Mucosa of descending colon (tissue), 3 donors: ENCODE measurements around the gene CNTNAP4. TPM values are rescaled to one million over a fixed set of nuclear protein-coding genes. Genes with fewer than 3 reads are reported as not detected.

Experiments used
- ATAC-seq: fragments of 200-7000 bp; cut with Tn5 transposase; one replicate; pipeline ENCODE4 v1.9.1; 2020; ENCODE audit warnings: mild to moderate bottlenecking, moderate library complexity
- DNase-seq, 3 donors: peaks; one replicate each; pipeline ENCODE4 v3.0.0-alpha.2; 2020
- H3K36me3 ChIP-seq: fragments of 200-600 bp; one replicate; pipeline ENCODE4 v1.8.0; 2021; ENCODE audit warnings: low read depth, mild to moderate bottlenecking
- H3K4me1 ChIP-seq: fragments of 200-600 bp; one replicate; pipeline ENCODE4 v1.8.0; 2021; ENCODE audit warnings: low read depth, mild to moderate bottlenecking
- H3K4me3 ChIP-seq: fragments of 200-600 bp; one replicate; pipeline ENCODE4 v1.8.0; 2021; ENCODE audit warnings: mild to moderate bottlenecking
- H3K9me3 ChIP-seq: fragments of 200-600 bp; one replicate; pipeline ENCODE4 v1.8.0; 2021; ENCODE audit warnings: mild to moderate bottlenecking
- CTCF ChIP-seq: fragments of 200-600 bp; IDR thresholded peaks from one replicate; pipeline ENCODE4 v1.8.0; 2022; ENCODE audit warnings: antibody characterized with exemption, mild to moderate bottlenecking
- intact Hi-C, 2 donors: fragments of 100-400 bp; cut with DNase I in 1 of 2; cut with micrococcal nuclease in 1 of 2; formaldehyde crosslinking; loops; one replicate each; pipeline versions ENCODE4 v1.11.0 to v1.11.1; 2022; cut with DNase I, micrococcal nuclease
- total RNA-seq, 3 donors: library from RNA; stranded (reverse); fragmentation: NEBNext Ultra II Directional in 2 of 3; extraction: Animal tissue kit (Norgen Biotek cat#: 25700) in 2 of 3; gene quantifications; one replicate each; pipeline versions ENCODE4 v1.2.1 to v1.2.4, GENCODE V29; 2021 to 2023
- donor health status: DM: no; HTN: no; CAD: no; lungs with moderate emphysema.
- donor health status: DM: no; HTN: no; CAD: no.
- donor health status: DM: no; HTN: yes; CAD: no.

Gene CNTNAP4
- total RNA-seq, 3 donors from 2014 or later: 0.32 TPM; not detected in 2

GRCh38 chr16:76511203-76511602, 234.0 kb downstream of the CNTNAP4 start:
- intact Hi-C loops: no loop called here
- DNase-seq (no peak), ATAC-seq (no peak)
- H3K4me1 ChIP-seq: no peaks in the 10 kb centered on the region
- TF ChIP-seq CTCF: no peak
- no peaks in the 10 kb centered on the region for H3K9me3 ChIP-seq
- H3K36me3 ChIP-seq: no peaks in the 10 kb centered on the region
- no peak overlapping the region for H3K4me3 ChIP-seq

- DNase-seq (no peak), ATAC-seq (no peak)
- TF ChIP-seq CTCF: no peak
- Histone ChIP-seq H3K4me1 (no peaks in the 10 kb centered on the region), H3K36me3 (no peaks in the 10 kb centered on the region), H3K9me3 (no peaks in the 10 kb centered on the region), H3K4me3 (no peak overlapping the region)
- intact Hi-C loops: no loop called here
Measured at GRCh38 chr16:76518781-76519180, 241.6 kb downstream of the CNTNAP4 start.

- H3K4me3 ChIP-seq: no peak overlapping the region
- H3K9me3 ChIP-seq: no peaks in the 10 kb centered on the region
- ATAC-seq (no peak), DNase-seq (no peak)
- intact Hi-C loops: no loop called here
- no peaks in the 10 kb centered on the region for H3K4me1 ChIP-seq
- H3K36me3 ChIP-seq: no peaks in the 10 kb centered on the region
- no peak for TF ChIP-seq CTCF
Measured at GRCh38 chr16:76524356-76524755, 247.2 kb downstream of the CNTNAP4 start.

- Histone ChIP-seq H3K9me3 (no peaks in the 10 kb centered on the region), H3K36me3 (no peaks in the 10 kb centered on the region), H3K4me3 (no peak overlapping the region), H3K4me1 (no peaks in the 10 kb centered on the region)
- no peak for ATAC-seq
- DNase-seq: no peak
- TF ChIP-seq CTCF: no peak
- intact Hi-C loops: no loop called here
Measured at GRCh38 chr16:76524769-76525168, 247.6 kb downstream of the CNTNAP4 start.

- no peak for TF ChIP-seq CTCF
- DNase-seq: no peak
- H3K36me3 ChIP-seq: no peaks in the 10 kb centered on the region
- no peak overlapping the region for H3K4me3 ChIP-seq
- no peaks in the 10 kb centered on the region for H3K4me1 ChIP-seq
- intact Hi-C loops: no loop called here
- ATAC-seq: no peak
- H3K9me3 ChIP-seq: no peaks in the 10 kb centered on the region
Measured at GRCh38 chr16:76527244-76527643, 250.0 kb downstream of the CNTNAP4 start.

- no peak overlapping the region for H3K4me3 ChIP-seq
- no peaks in the 10 kb centered on the region for H3K9me3 ChIP-seq
- DNase-seq (no peak), ATAC-seq (no peak)
- H3K4me1 ChIP-seq: no peaks in the 10 kb centered on the region
- TF ChIP-seq CTCF: no peak
- no peaks in the 10 kb centered on the region for H3K36me3 ChIP-seq
- intact Hi-C loops: no loop called here
Measured at GRCh38 chr16:76529120-76529519, 251.9 kb downstream of the CNTNAP4 start.
